Osteoblast (primary cell): Measurements from ENCODE around the gene CYB5R4. TPM values are rescaled to one million over a fixed set of nuclear protein-coding genes. Genes with fewer than 3 reads are reported as not detected.
A peak's percentile ranks its signal among the peaks of the same experiment; 100 is the strongest.

Experiments used
- DNase-seq: peaks from one replicate; pipeline ENCODE4 v3.0.0; 2011; ENCODE audit warnings: low spot score, mixed read lengths; ENCODE audit not compliant: insufficient read length; ENCODE audit errors: missing footprints
- H2AFZ ChIP-seq: 2 replicates; pipeline ENCODE4 v1.6.0; 2011; ENCODE audit warnings: mild to moderate bottlenecking, low read length
- H3K27ac ChIP-seq: 2 replicates; pipeline ENCODE4 v1.5.1; 2011; ENCODE audit warnings: mild to moderate bottlenecking, low read depth, low read length, moderate library complexity
- H3K27me3 ChIP-seq: 2 replicates; pipeline ENCODE4 v1.6.0; 2012; ENCODE audit warnings: mild to moderate bottlenecking, control low read depth, inconsistent platforms, low read length, moderate library complexity; ENCODE audit not compliant: insufficient read depth
- H3K36me3 ChIP-seq: 2 replicates; pipeline ENCODE4 v1.5.1; 2011; ENCODE audit warnings: mild to moderate bottlenecking, low read length, control low read depth, moderate library complexity; ENCODE audit not compliant: insufficient read depth
- H3K4me1 ChIP-seq: 2 replicates; pipeline ENCODE4 v1.5.1; 2011; ENCODE audit warnings: mild to moderate bottlenecking, low read length, control low read depth, moderate library complexity; ENCODE audit not compliant: insufficient read depth
- H3K4me2 ChIP-seq: 2 replicates; pipeline ENCODE4 v1.6.0; 2011; ENCODE audit warnings: mild to moderate bottlenecking, low read length; ENCODE audit not compliant: insufficient read depth
- H3K4me3 ChIP-seq: fragments of 200-600 bp; sonication (generic); 3 replicates; pipeline ENCODE4 v1.5.1; 2012; ENCODE audit warnings: mild to moderate bottlenecking, low read length, inconsistent platforms; ENCODE audit not compliant: insufficient read depth
- H3K79me2 ChIP-seq: 2 replicates; pipeline ENCODE4 v1.6.0; 2012; ENCODE audit warnings: mild to moderate bottlenecking, low read length, control low read depth, inconsistent platforms; ENCODE audit not compliant: insufficient read depth
- H3K9me3 ChIP-seq: 2 replicates; pipeline ENCODE4 v1.5.1; 2011; ENCODE audit warnings: low read depth, low read length, control low read depth
- H4K20me1 ChIP-seq: 2 replicates; pipeline ENCODE4 v1.6.0; 2012; ENCODE audit warnings: mild to moderate bottlenecking, low read length, control low read depth; ENCODE audit not compliant: insufficient read depth
- CTCF ChIP-seq: IDR thresholded peaks from 2 replicates; pipeline ENCODE4 v1.5.1; 2011; ENCODE audit warnings: mild to moderate bottlenecking, low read depth, low read length, moderate library complexity; ENCODE audit errors: extremely low read depth
- total RNA-seq: library from RNA; depleted of rRNA; stranded (reverse); fragments of >200 nt; gene quantifications from 2 replicates; pipeline ENCODE4 v1.2.3, GENCODE V29; 2012

The CYB5R4 gene
- total RNA-seq, 1 donor = 6.9 TPM

GRCh38 chr6:83862776-83863471 lies 3.4 kb downstream of the CYB5R4 start:
- no peaks in the 10 kb centered on the region for H3K9me3 ChIP-seq
- peak overlapping the region; percentile 68 for H3K27ac ChIP-seq
- peaks cover 5% of the 10 kb centered on the region for H4K20me1 ChIP-seq
- DNase-seq = peak; percentile 17
- TF ChIP-seq CTCF = no peak
- no peaks in the 10 kb centered on the region for H3K27me3 ChIP-seq
- H2AFZ ChIP-seq = no peak overlapping the region
- peaks cover 37% of the 10 kb centered on the region for H3K4me1 ChIP-seq
- H3K4me3 ChIP-seq = no peak overlapping the region
- H3K4me2 ChIP-seq = peak overlapping the region; percentile 0
- H3K36me3 ChIP-seq = peaks cover 8% of the 10 kb centered on the region
- peaks cover 60% of the 10 kb centered on the region for H3K79me2 ChIP-seq

- H3K4me3 ChIP-seq = no peak overlapping the region
- H3K79me2 ChIP-seq = peaks cover 56% of the 10 kb centered on the region
- H3K36me3 ChIP-seq = peaks cover 8% of the 10 kb centered on the region
- DNase-seq = no peak
- peak overlapping the region; percentile 7 for H3K4me2 ChIP-seq
- no peak for TF ChIP-seq CTCF
- peak overlapping the region; percentile 12 for H2AFZ ChIP-seq
- peak overlapping the region; percentile 97 for H3K27ac ChIP-seq
- H3K27me3 ChIP-seq = no peaks in the 10 kb centered on the region
- no peaks in the 10 kb centered on the region for H3K9me3 ChIP-seq
- H4K20me1 ChIP-seq = peaks cover 5% of the 10 kb centered on the region
- peaks cover 36% of the 10 kb centered on the region for H3K4me1 ChIP-seq
Observed at GRCh38 chr6:83867043-83867442, 7.6 kb downstream of the CYB5R4 start.

- peaks cover 56% of the 10 kb centered on the region for H3K79me2 ChIP-seq
- H4K20me1 ChIP-seq = peaks cover under 1% of the 10 kb centered on the region
- peaks cover 30% of the 10 kb centered on the region for H3K4me1 ChIP-seq
- peak overlapping the region; percentile 28 for H3K4me2 ChIP-seq
- no peak overlapping the region for H3K4me3 ChIP-seq
- H3K9me3 ChIP-seq = no peaks in the 10 kb centered on the region
- peak; percentile 59 for DNase-seq
- peak overlapping the region; percentile 12 for H2AFZ ChIP-seq
- no peaks in the 10 kb centered on the region for H3K27me3 ChIP-seq
- TF ChIP-seq CTCF = no peak
- H3K27ac ChIP-seq = peak overlapping the region; percentile 97
- H3K36me3 ChIP-seq = peaks cover 8% of the 10 kb centered on the region
Observed at GRCh38 chr6:83867527-83868161, 8.2 kb downstream of the CYB5R4 start.

GRCh38 chr6:83868639-83869038 lies 9.2 kb downstream of the CYB5R4 start:
- peak overlapping the region; percentile 97 for H3K27ac ChIP-seq
- no peaks in the 10 kb centered on the region for H3K9me3 ChIP-seq
- DNase-seq = peak; percentile 48
- TF ChIP-seq CTCF = no peak
- H3K27me3 ChIP-seq = no peaks in the 10 kb centered on the region
- peaks cover 8% of the 10 kb centered on the region for H3K36me3 ChIP-seq
- peak overlapping the region; percentile 28 for H3K4me2 ChIP-seq
- H3K4me1 ChIP-seq = peaks cover 25% of the 10 kb centered on the region
- H3K79me2 ChIP-seq = peaks cover 55% of the 10 kb centered on the region
- H3K4me3 ChIP-seq = no peak overlapping the region
- no peaks in the 10 kb centered on the region for H4K20me1 ChIP-seq
- H2AFZ ChIP-seq = no peak overlapping the region
